PC-3 (cell line): ENCODE data around the gene CEP128.

Source experiments
- CTCF ChIP-seq: fragments of 300-600 bp; sonication (generic); conservative IDR thresholded peaks from 2 replicates; pipeline ENCODE4 v1.5.1; 2017; ENCODE audit warnings: antibody characterized with exemption, low read depth, mild to moderate bottlenecking, low read length
- EZH2 ChIP-seq: fragments of 300-600 bp; sonication (generic); IDR thresholded peaks from one replicate; pipeline ENCODE4 v1.6.1; 2017; ENCODE audit warnings: antibody characterized with exemption, mild to moderate bottlenecking, low read length; ENCODE audit not compliant: unreplicated experiment

- TF ChIP-seq CTCF (no peak), EZH2 (no peak)
Measured at GRCh38 chr14:80634106-80634758, 307.3 kb downstream of the CEP128 start.
